ENCODE measurements around the gene DGUOK.
"Not testable (repeated sequence)": the region's sequence is repeated elsewhere in the genome, so short reads cannot be mapped to it uniquely, and the experiment has no call there.

Gene DGUOK

GRCh38 chr2:73922681-73923080 is 4.0 kb upstream of the DGUOK start:
- DNase-seq: no peak

- DNase-seq: no peak
Observed at GRCh38 chr2:73925033-73925704, 1.5 kb upstream of the DGUOK start.

DNA sequence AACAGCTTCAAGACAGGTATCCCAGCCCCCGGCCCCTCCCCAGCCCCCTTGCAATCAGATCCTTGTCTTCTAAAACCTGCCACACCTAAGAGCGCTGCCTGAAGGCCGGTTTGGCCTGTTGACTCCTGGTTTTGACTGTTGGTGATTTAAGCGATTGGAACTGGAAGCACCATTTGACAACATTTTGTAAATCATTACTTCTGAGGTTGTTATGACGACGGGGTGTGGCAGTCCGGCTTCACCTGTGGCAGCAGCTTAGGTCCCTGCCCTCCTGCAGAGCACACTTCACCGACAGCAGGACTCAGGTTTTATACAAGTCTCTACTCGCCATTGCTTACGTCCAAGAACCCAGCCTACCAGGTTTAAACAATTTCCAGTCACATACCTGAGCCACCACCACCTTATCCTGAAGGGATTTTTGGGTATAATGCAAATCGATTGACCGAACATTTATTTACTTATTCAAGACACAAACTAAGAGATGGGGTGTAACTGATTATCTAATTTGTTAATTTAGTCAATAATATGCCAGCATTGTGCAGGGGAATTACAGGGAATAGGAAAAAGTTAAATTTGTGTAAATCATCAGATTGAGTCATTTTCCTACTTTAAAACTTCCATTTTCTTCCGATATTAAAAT is 707 bp upstream of the DGUOK start:
- DNase-seq: no peak

GRCh38 chr2:73927344-73927743 is 664 bp downstream of the DGUOK start:
- DNase-seq: no peak

DNA sequence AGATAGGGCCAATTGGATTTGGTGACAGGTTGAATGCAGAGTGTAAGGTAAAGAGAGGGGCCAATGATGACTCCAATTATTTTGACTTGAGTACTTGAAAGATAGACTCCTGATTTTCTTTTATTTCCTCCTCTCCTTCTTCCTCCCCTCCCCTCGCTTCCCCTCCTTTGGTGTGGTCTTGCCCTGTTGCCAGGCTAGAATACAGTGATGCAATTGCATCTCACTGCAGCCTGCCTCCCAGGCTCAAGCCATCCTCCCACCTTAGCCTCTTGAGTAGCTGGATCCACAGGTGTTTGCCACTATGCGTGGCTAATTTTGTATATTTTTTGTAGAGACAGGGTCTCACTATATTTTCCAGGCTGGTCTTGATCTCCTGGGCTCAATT is 2.3 kb downstream of the DGUOK start:
- DNase-seq: no peak

DNA sequence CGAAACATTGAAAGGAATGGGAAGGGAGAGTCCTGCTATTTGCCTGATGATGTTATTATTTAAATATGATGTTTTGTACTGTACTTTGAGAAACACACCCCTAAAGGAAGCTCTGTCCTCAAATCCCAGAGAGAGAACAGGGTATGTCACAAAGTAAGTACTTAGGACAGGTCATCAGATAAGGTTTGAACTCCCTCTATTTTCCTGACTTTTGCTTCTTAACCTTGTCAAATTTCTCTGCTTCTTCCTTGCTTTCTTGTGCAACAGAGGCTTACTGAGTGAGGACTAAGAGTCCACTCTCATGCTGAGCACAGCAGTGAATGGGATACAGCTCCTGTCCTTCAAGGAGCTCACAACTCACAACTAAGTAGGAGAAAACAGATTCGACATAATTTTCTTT is 3.7 kb downstream of the DGUOK start:
- DNase-seq: no peak

- no peak for DNase-seq
Observed at GRCh38 chr2:73931531-73932500, 5.1 kb downstream of the DGUOK start.

DNA sequence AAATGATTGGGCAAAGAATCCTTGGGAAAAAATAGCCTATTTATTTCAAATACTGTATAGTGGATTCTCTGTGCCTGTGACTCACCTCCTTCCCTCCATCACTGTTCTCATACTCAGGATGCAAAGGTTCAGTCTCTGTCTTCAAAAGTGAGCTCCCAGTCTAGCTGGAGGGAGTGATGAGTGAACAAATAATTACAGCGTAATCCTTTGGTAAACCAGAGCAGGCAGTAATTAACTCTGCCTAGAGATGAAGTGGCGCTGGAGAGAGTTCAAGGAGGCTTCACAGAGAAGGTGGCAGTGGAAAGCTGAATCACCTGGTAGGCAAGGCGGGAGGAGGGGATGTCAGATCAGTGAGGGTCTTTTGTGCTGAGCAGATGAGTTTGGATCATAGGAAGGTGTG is 6.5 kb downstream of the DGUOK start:
- DNase-seq: no peak

DNA sequence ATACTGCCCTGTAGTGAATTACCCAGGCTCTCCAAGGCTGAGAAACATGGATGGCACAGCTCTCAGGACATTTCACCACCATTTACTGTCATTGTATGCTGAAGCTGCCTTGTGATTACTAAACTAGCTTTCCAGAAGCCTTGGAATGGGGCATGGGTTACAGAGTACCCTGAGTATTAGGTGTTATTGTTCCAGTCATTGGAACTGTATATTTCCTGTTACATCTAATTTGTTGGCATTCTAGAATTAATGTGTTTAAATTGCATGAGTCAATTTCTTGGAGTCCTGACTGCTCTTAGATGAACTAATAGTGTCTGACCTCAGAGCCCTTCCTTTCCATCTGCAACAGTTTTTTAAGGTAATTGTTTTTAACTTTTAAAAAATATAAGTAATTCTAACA is 9.0 kb downstream of the DGUOK start:
- no peak for DNase-seq

GRCh38 chr2:73937103-73937885 is 10.6 kb downstream of the DGUOK start:
- DNase-seq: no peak

- DNase-seq: no peak
Observed at GRCh38 chr2:73937899-73938298, 11.2 kb downstream of the DGUOK start.

DNA sequence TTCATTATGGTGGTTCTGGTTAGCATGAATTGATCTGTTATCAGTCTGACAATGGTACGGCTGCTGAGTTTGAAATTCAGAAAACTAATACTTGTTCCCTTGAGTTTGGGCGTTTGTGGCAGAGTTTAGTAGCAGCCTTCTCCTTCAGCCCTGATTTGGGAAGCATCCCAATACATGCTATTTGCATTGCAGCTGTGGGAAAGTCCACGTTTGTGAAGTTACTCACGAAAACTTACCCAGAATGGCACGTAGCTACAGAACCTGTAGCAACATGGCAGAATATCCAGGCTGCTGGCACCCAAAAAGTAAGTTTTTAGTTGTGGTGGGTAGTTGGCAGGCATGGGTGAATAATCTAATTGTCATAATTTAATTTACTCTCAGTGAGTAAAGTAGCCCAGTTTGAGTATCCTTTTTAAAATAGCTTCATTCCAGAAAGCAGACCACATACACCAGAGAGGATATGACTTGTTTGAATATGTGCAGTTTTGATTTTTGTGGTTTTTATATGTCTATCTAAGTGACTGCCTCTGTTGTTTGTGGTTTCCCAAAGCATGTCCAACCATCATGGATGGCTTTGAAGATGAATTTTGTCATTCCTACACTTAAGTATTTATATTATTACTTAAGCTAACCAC is 12.2 kb downstream of the DGUOK start:
- peak; percentile 14 for DNase-seq

GRCh38 chr2:73939419-73939818 is 12.7 kb downstream of the DGUOK start:
- peak; percentile 28 for DNase-seq

- not testable (repeated sequence) for DNase-seq
Observed at GRCh38 chr2:73940066-73940465, 13.4 kb downstream of the DGUOK start.

DNA sequence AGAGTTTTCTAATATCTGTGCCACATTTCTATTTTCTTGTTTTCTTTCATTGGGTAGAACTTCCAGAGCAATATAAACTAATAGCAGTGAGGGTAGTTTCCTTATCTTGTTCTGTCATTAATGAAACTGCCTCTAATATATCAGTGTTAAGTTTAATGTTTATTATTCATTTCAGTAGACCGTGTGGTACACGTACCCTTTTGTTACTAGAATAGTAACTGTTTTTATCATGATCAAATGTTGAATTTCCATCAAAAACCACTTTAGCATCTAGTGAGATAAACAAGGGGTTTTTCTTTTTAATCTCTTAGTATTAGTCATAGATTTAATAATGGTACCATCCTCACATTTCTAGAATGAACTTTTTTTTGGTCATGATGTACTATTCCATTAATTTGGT is 16.0 kb downstream of the DGUOK start:
- no peak for DNase-seq

DNA sequence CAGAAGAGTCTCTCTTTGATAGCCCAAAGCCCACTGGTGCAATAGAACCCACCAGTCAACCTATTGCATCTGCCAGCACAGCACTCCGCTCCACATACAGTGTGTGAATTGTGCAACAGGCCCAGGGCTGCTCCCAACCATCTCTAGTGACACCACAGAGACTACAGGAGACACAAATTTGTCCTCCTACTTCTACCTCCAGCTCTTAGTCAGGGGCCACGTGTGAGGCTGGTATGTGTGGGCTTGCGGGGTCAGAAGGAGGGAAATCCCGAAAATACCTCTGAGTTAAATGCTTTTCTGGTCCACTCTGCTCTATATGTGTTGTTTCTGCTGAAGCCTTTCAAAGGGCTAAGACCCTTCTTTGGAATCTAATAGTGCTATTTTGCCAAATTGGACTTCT is 18.0 kb downstream of the DGUOK start:
- DNase-seq: no peak

- DNase-seq: no peak
Observed at GRCh38 chr2:73946215-73946614, 19.5 kb downstream of the DGUOK start.

- DNase-seq: no peak
Observed at GRCh38 chr2:73946666-73947065, 20.0 kb downstream of the DGUOK start.

GRCh38 chr2:73947412-73948018 is 20.8 kb downstream of the DGUOK start:
- no peak for DNase-seq

DNA sequence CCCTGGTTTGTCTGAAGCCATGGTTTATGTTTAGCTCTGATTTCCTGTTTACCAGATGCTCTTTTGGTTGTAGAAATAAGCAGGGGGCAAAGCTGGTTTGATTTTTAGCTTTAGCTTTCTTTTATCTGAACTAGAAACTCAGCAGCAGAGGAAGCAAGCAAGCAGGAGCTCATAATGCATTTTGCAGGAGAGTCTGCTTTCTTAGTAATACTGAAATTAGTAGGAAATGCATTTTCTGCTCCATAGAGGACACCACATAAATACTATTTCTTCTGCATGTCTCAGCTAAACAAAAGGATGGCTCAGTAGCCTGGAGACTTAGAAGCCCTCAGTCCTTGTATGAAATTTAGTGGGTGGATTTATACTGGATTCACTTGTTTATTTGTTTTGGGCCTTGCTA is 23.1 kb downstream of the DGUOK start:
- no peak for DNase-seq

GRCh38 chr2:73952499-73953446 is 26.1 kb downstream of the DGUOK start:
- no peak for DNase-seq
